C4-2B (cell line): ENCODE measurements around the gene MON2.
A peak's percentile ranks its signal among the peaks of the same experiment; 100 is the strongest.

ENCODE experiments used
- CTCF ChIP-seq: fragments of 450-650 bp; conservative IDR thresholded peaks from 2 replicates; pipeline ENCODE4 v1.5.1; 2017; ENCODE audit warnings: mild to moderate bottlenecking
- ZFX ChIP-seq: fragments of 450-650 bp; IDR thresholded peaks from 2 replicates; pipeline ENCODE4 v1.6.1; 2017

- 0 out of 2 replicates have a peak, but pooled peaks have one; percentile 5 for TF ChIP-seq CTCF
- TF ChIP-seq ZFX: no peak
Measured at GRCh38 chr12:62522984-62523383, 56.4 kb downstream of the MON2 start.
